Measurements from ENCODE around the gene RAD51B. TPM values are rescaled to one million over a fixed set of nuclear protein-coding genes. Genes with fewer than 3 reads are reported as not detected.

RAD51B gene
- polyA plus RNA-seq, 3 donors = 3.6 to 11.6 (median 9.4) TPM

DNA sequence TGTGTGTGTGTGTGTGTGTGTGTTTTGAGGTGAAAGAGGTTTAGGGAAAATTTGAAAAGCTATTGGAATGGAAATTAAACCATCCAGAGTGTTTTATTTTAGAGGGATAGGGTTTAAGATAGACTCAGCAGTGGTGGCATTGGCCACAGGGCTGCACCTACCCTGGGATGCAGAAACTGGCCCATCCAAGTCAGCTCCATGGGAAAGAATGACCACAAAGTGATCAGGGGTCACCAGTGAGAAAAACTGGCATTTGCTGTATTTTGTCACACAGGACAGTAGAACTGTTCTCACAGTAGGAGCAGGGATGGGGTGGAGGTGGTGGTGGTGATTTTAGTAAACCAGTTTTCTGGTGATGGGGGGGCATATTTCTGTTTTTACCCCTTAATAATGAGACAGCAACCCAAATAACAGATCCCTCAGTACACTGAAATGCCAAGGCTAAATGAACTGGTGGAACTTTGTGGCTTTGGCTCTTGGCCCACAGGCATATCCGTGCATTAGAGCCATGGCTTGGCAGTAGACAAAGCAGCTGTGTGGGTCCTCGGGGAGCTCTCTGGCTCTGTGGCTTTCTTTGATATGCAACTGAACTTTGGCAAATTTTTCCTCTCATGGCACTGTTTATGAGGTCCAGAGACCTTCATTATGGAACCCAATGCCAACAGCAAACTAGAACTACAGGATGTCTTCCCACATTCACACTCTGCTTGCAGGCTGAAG lies 625.0 kb downstream of the RAD51B start:
- Histone ChIP-seq H3K27ac (ENCODE audit: low read depth in 1 of 2, low read length in 2 of 2) (no peak overlapping the region), H4K20me1 (ENCODE audit: insufficient read depth, low read length) (no peaks in the 10 kb centered on the region), H2AFZ (ENCODE audit: insufficient read depth, low read depth, low read length, poor library complexity, severe bottlenecking) (no peak overlapping the region), H3K27me3 (ENCODE audit: control insufficient read depth in 2 of 2, insufficient read depth in 2 of 2, low read length in 2 of 2) (no peaks in the 10 kb centered on the region), H3K9me3 (replicated peaks in 1 of 2; ENCODE audit: control insufficient read depth in 1 of 2, insufficient read depth in 1 of 2, low read length in 2 of 2) (no peaks in the 10 kb centered on the region), H3K4me2 (replicated peaks; ENCODE audit: extremely low read depth, low read length, poor library complexity, severe bottlenecking) (no peak overlapping the region), H3K36me3 (replicated peaks in 1 of 2; ENCODE audit: control insufficient read depth in 1 of 2, insufficient read depth in 2 of 2, low read length in 2 of 2) (no peaks in the 10 kb centered on the region), H3K4me1 (ENCODE audit: control insufficient read depth in 1 of 2, insufficient read depth in 2 of 2, low read length in 2 of 2) (peaks cover 0 to 3% of the 10 kb centered on the region in 2 donors), H3K79me2 (ENCODE audit: insufficient read depth, low read length) (no peaks in the 10 kb centered on the region), H3K9ac (ENCODE audit: insufficient read depth, low read length, poor library complexity, severe bottlenecking) (no peak overlapping the region), H3K4me3 (replicated peaks in 1 of 3; ENCODE audit: low read depth in 2 of 3, low read length in 3 of 3) (no peak overlapping the region)
- DNase-seq = no peak
- no peak for TF ChIP-seq CTCF (IDR thresholded peaks at IDR 0.05)
- Mint-ChIP-seq H3K27ac (peak overlapping the region in 1 of 7 donors; percentile 9), H3K4me1 (peaks cover 13% of the 10 kb centered on the region), H3K9me3 (no peaks in the 10 kb centered on the region), H3K4me3 (no peak overlapping the region), H3K36me3 (peaks cover 0 to 3% of the 10 kb centered on the region in 2 donors), H3K27me3 (ENCODE audit: low read depth in 3 of 3) (peaks cover 0 to 2% (median 1%) of the 10 kb centered on the region in 3 donors)
- intact Hi-C loops (cut with micrococcal nuclease) = no loop called here
- WGBS (ENCODE audit: insufficient coverage) = 0% methylated on average over 2 of the region's 2 CpGs

GRCh38 chr14:68446243-68447040 lies 626.9 kb downstream of the RAD51B start:
- H3K4me1 Mint-ChIP-seq = peaks cover 6% of the 10 kb centered on the region
- TF ChIP-seq CTCF (IDR thresholded peaks at IDR 0.05) = no peak
- H2AFZ ChIP-seq (ENCODE audit: insufficient read depth, low read depth, low read length, poor library complexity, severe bottlenecking) = no peak overlapping the region
- H3K79me2 ChIP-seq (ENCODE audit: insufficient read depth, low read length) = no peaks in the 10 kb centered on the region
- DNase-seq = no peak
- H3K9me3 ChIP-seq (replicated peaks in 1 of 2; ENCODE audit: control insufficient read depth in 1 of 2, insufficient read depth in 1 of 2, low read length in 2 of 2) = no peaks in the 10 kb centered on the region
- H3K27me3 ChIP-seq (ENCODE audit: control insufficient read depth in 2 of 2, insufficient read depth in 2 of 2, low read length in 2 of 2) = no peaks in the 10 kb centered on the region
- peaks cover 0 to 2% (median 1%) of the 10 kb centered on the region in 3 donors for H3K27me3 Mint-ChIP-seq (ENCODE audit: low read depth in 3 of 3)
- 96% methylated on average over 3 of the region's 7 CpGs for WGBS (ENCODE audit: insufficient coverage)
- H3K27ac Mint-ChIP-seq = no peak overlapping the region
- no peaks in the 10 kb centered on the region for H3K36me3 ChIP-seq (replicated peaks in 1 of 2; ENCODE audit: control insufficient read depth in 1 of 2, insufficient read depth in 2 of 2, low read length in 2 of 2)
- no peak overlapping the region for H3K4me3 ChIP-seq (replicated peaks in 1 of 3; ENCODE audit: low read depth in 2 of 3, low read length in 3 of 3)
- no peak overlapping the region for H3K27ac ChIP-seq (ENCODE audit: low read depth in 1 of 2, low read length in 2 of 2)
- H3K4me1 ChIP-seq (ENCODE audit: control insufficient read depth in 1 of 2, insufficient read depth in 2 of 2, low read length in 2 of 2) = no peaks in the 10 kb centered on the region
- H3K9me3 Mint-ChIP-seq = no peaks in the 10 kb centered on the region
- no peaks in the 10 kb centered on the region for H4K20me1 ChIP-seq (ENCODE audit: insufficient read depth, low read length)
- intact Hi-C loops (cut with micrococcal nuclease) = no loop called here
- H3K4me3 Mint-ChIP-seq = no peak overlapping the region
- no peaks in the 10 kb centered on the region for H3K36me3 Mint-ChIP-seq
- H3K4me2 ChIP-seq (replicated peaks; ENCODE audit: extremely low read depth, low read length, poor library complexity, severe bottlenecking) = no peak overlapping the region
- H3K9ac ChIP-seq (ENCODE audit: insufficient read depth, low read length, poor library complexity, severe bottlenecking) = no peak overlapping the region
